Measurements from ENCODE around the gene PIRT. TPM values are rescaled to one million over a fixed set of nuclear protein-coding genes. Genes with fewer than 3 reads are reported as not detected.

Gene PIRT
- total and polyA plus RNA-seq, 2 of the 8 experiments (the other 6 are each of a cell fraction or from before 2014, with no cell fraction given), result 0.03 TPM; not detected in 1

GRCh38 chr17:10776381-10776780 lies 61.5 kb downstream of the PIRT start:
- Histone ChIP-seq H3K56ac (replicated peaks; ENCODE audit: insufficient read length, low read depth, low read length) (no peak overlapping the region), H2BK12ac (ENCODE audit: low read depth, low read length) (no peak overlapping the region), H3K4me2 (ENCODE audit: insufficient read depth in 1 of 2, low read depth in 2 of 2, low read length in 2 of 2) (no peak overlapping the region), H3K36me3 (ENCODE audit: control insufficient read depth in 2 of 4, insufficient read depth in 4 of 4, low read length in 3 of 4) (no peaks in the 10 kb centered on the region; a peak in 1 of 8 replicates), H2BK120ac (replicated peaks; ENCODE audit: low read depth, low read length) (no peak overlapping the region), H3K23me2 (ENCODE audit: low read depth, low read length) (no peaks in the 10 kb centered on the region; the same call in 1 of the 2 replicates), H4K8ac (ENCODE audit: extremely low read depth, insufficient read depth, low read length) (no peak overlapping the region), H2BK20ac (ENCODE audit: low read length) (no peak overlapping the region), H3K23ac (ENCODE audit: insufficient read length) (no peak overlapping the region), H2BK5ac (ENCODE audit: low read depth, low read length) (no peak overlapping the region), H3K9me3 (ENCODE audit: insufficient read depth in 2 of 2, low read depth in 1 of 2, low read length in 1 of 2) (no peaks in the 10 kb centered on the region), H2AK5ac (ENCODE audit: low read depth, low read length) (no peak overlapping the region), H3K79me2 (ENCODE audit: control insufficient read depth in 1 of 2, insufficient read depth in 2 of 2, low read length in 2 of 2) (no peaks in the 10 kb centered on the region), H3K4ac (replicated peaks; ENCODE audit: insufficient read length, low read depth, low read length) (no peak overlapping the region), H4K5ac (ENCODE audit: insufficient read length, low read depth, low read length) (no peak overlapping the region), H3K14ac (ENCODE audit: insufficient read length) (no peak overlapping the region), H3K9ac (replicated peaks in 1 of 4; ENCODE audit: extremely low read depth in 1 of 4, low read depth in 3 of 4, low read length in 3 of 4) (no peak overlapping the region), H4K20me1 (replicated peaks in 1 of 2; ENCODE audit: control insufficient read depth in 1 of 2, insufficient read depth in 2 of 2, low read length in 2 of 2) (no peaks in the 10 kb centered on the region), H2AFZ (ENCODE audit: low read length) (no peak overlapping the region), H2BK15ac (ENCODE audit: low read length) (no peak overlapping the region), H3K18ac (ENCODE audit: extremely low read depth, low read length) (no peak overlapping the region), H4K91ac (replicated peaks; ENCODE audit: insufficient read length, low read length) (no peak overlapping the region), H3K4me1 (replicated peaks in 1 of 4; ENCODE audit: control insufficient read depth in 3 of 4, insufficient read depth in 4 of 4, low read length in 3 of 4) (no peaks in the 10 kb centered on the region; a peak in 1 of 7 replicates), H3K4me3 (ENCODE audit: extremely low read depth in 1 of 4, insufficient read depth in 2 of 4, low read depth in 3 of 4, low read length in 4 of 4) (no peak overlapping the region), H3K27ac (ENCODE audit: low read depth, low read length) (no peak overlapping the region), H3K79me1 (ENCODE audit: low read depth, low read length) (no peaks in the 10 kb centered on the region), H3K27me3 (replicated peaks in 1 of 4; ENCODE audit: control insufficient read depth in 3 of 4, extremely low read depth in 1 of 4, insufficient read depth in 3 of 4, low read length in 3 of 4) (no peaks in the 10 kb centered on the region)
- DNase-seq (ENCODE audit: low read depth in 1 of 2, low spot score in 2 of 2) (no peak), FAIRE-seq (no peak)
- ChIA-PET POLR2A (ENCODE audit: partially characterized antibody) (no interaction called here), CTCF (ENCODE audit: partially characterized antibody) (no interaction called here)
- WGBS, 2 experiments (ENCODE audit: extremely low coverage in 1 of 2, insufficient coverage in 1 of 2, insufficient read length in 1 of 2, insufficient replicate concordance in 2 of 2, low coverage in 1 of 2, low lambda C conversion rate in 2 of 2, missing lambda C conversion rate in 1 of 2), result 100% methylated on average over 2 of the region's 2 CpGs; no CpG with 5 or more reads in 1 of the 2 experiments
- TF ChIP-seq HDAC2 (IDR thresholded peaks at IDR 0.05; ENCODE audit: borderline replicate concordance in 1 of 2, low read depth in 2 of 2, low read length in 2 of 2) (no peak), POU5F1 (IDR thresholded peaks at IDR 0.05; ENCODE audit: low read depth, low read length) (no peak), EZH2 (IDR thresholded peaks at IDR 0.05; ENCODE audit: low read depth, low read length, severe bottlenecking) (no peak), NANOG (IDR thresholded peaks at IDR 0.05; ENCODE audit: insufficient read depth, low read depth, low read length, poor library complexity, severe bottlenecking) (no peak), RNF2 (IDR thresholded peaks at IDR 0.05; ENCODE audit: borderline replicate concordance, low read depth, low read length, missing control alignments, poor library complexity, severe bottlenecking) (no peak), TAF1 (IDR thresholded peaks at IDR 0.05; ENCODE audit: low read depth, low read length) (no peak), MAX (IDR thresholded peaks at IDR 0.05) (no peak)

Measured in H1 (cell line).